Neural progenitor cell (in vitro differentiated cells): ENCODE measurements around the gene RTL9. TPM values are rescaled to one million over a fixed set of nuclear protein-coding genes. Genes with fewer than 3 reads are reported as not detected.

Experiments
- DNase-seq: peaks from one replicate; pipeline ENCODE4 v3.0.0-alpha.2; 2016; ENCODE audit warnings: low spot score
- H2AFZ ChIP-seq: fragments of 200-600 bp; sonication (generic); replicated peaks from 2 replicates; pipeline ENCODE4 v1.6.1; 2016; ENCODE audit warnings: antibody characterized with exemption
- H3F3A ChIP-seq: fragments of 200-600 bp; sonication (generic); 2 replicates; pipeline ENCODE4 v1.6.1; 2016; ENCODE audit warnings: antibody characterized with exemption, low read depth
- H3K27ac ChIP-seq: fragments of 200-600 bp; sonication (generic); 2 replicates; pipeline ENCODE4 v1.5.1; 2016; ENCODE audit warnings: mild to moderate bottlenecking
- H3K27me3 ChIP-seq: fragments of 200-600 bp; sonication (generic); 2 replicates; pipeline ENCODE4 v1.6.1; 2016; ENCODE audit warnings: mild to moderate bottlenecking, moderate library complexity
- H3K36me3 ChIP-seq: fragments of 200-600 bp; sonication (generic); 2 replicates; pipeline ENCODE4 v1.5.1; 2016
- H3K4me1 ChIP-seq: fragments of 200-600 bp; sonication (generic); 2 replicates; pipeline ENCODE4 v1.6.1; 2016; ENCODE audit warnings: mixed run types
- H3K4me2 ChIP-seq: fragments of 200-600 bp; sonication (generic); 2 replicates; pipeline ENCODE4 v1.6.1; 2016
- H3K4me3 ChIP-seq: fragments of 200-600 bp; sonication (generic); 2 replicates; pipeline ENCODE4 v1.5.1; 2016
- H3K79me2 ChIP-seq: fragments of 200-600 bp; sonication (generic); 2 replicates; pipeline ENCODE4 v1.6.1; 2016; ENCODE audit warnings: low read depth
- H3K9ac ChIP-seq: fragments of 200-600 bp; sonication (generic); 2 replicates; pipeline ENCODE4 v1.6.1; 2016
- H3K9me3 ChIP-seq: fragments of 200-600 bp; sonication (generic); 2 replicates; pipeline ENCODE4 v1.5.1; 2016; ENCODE audit warnings: low read depth
- H4K20me1 ChIP-seq: fragments of 200-600 bp; sonication (generic); 2 replicates; pipeline ENCODE4 v1.6.1; 2016; ENCODE audit warnings: low read depth
- H3K27ac Mint-ChIP-seq: 3 replicates; pipeline ENCODE4 v1.8.0; 2021; ENCODE audit warnings: mixed read lengths
- H3K27me3 Mint-ChIP-seq: 2 replicates; pipeline ENCODE4 v1.8.0; 2022; ENCODE audit warnings: low read depth, mild to moderate bottlenecking, inconsistent platforms, moderate library complexity, mixed read lengths; ENCODE audit not compliant: insufficient read depth
- H3K36me3 Mint-ChIP-seq: 3 replicates; pipeline ENCODE4 v1.8.0; 2021; ENCODE audit warnings: mixed read lengths
- H3K4me1 Mint-ChIP-seq: 3 replicates; pipeline ENCODE4 v1.8.0; 2021; ENCODE audit warnings: mixed read lengths
- H3K4me3 Mint-ChIP-seq: 3 replicates; pipeline ENCODE4 v1.8.0; 2021; ENCODE audit warnings: mild to moderate bottlenecking, moderate library complexity, mixed read lengths
- H3K9me3 Mint-ChIP-seq: 3 replicates; pipeline ENCODE4 v1.8.0; 2020; ENCODE audit warnings: mixed read lengths
- CTCF ChIP-seq: fragments of 200-600 bp; sonication (generic); IDR thresholded peaks from 2 replicates; pipeline ENCODE4 v1.5.1; 2017; ENCODE audit warnings: antibody characterized with exemption, mild to moderate bottlenecking
- EZH2 ChIP-seq: fragments of 200-600 bp; sonication (generic); IDR thresholded peaks from 2 replicates; pipeline ENCODE4 v1.6.1; 2017; ENCODE audit warnings: antibody characterized with exemption, mild to moderate bottlenecking, moderate library complexity
- EZH2phosphoT487 ChIP-seq: fragments of 200-600 bp; sonication (generic); IDR thresholded peaks from 2 replicates; pipeline ENCODE4 v1.6.1; 2017; ENCODE audit warnings: antibody characterized with exemption
- total RNA-seq: library from RNA; depleted of rRNA; stranded (reverse); fragments of >200 nt; gene quantifications from 2 replicates; pipeline ENCODE4 v1.2.3, GENCODE V29; 2015; ENCODE audit warnings: low replicate concordance

Gene RTL9
- total RNA-seq, 1 donor from 2014 or later: 0.49 TPM

GRCh38 chrX:110402091-110402849 is 43.6 kb downstream of the RTL9 start:
- H3K27ac Mint-ChIP-seq: no peak overlapping the region
- H3K4me3 Mint-ChIP-seq: no peak overlapping the region
- no peak for DNase-seq
- Histone ChIP-seq H3K4me2 (no peak overlapping the region), H3K4me3 (no peak overlapping the region), H3K9me3 (no peaks in the 10 kb centered on the region), H3K27me3 (no peaks in the 10 kb centered on the region), H3K79me2 (no peaks in the 10 kb centered on the region), H2AFZ (no peak overlapping the region), H3F3A (no peaks in the 10 kb centered on the region), H3K9ac (no peak overlapping the region), H4K20me1 (no peaks in the 10 kb centered on the region), H3K4me1 (no peaks in the 10 kb centered on the region), H3K36me3 (no peaks in the 10 kb centered on the region), H3K27ac (no peak overlapping the region)
- TF ChIP-seq EZH2 (no peak), EZH2phosphoT487 (no peak), CTCF (no peak)
- H3K9me3 Mint-ChIP-seq: no peaks in the 10 kb centered on the region
- no peaks in the 10 kb centered on the region for H3K27me3 Mint-ChIP-seq
- peaks cover 35% of the 10 kb centered on the region for H3K4me1 Mint-ChIP-seq
- H3K36me3 Mint-ChIP-seq: no peaks in the 10 kb centered on the region

- Histone ChIP-seq H3K4me2 (no peak overlapping the region), H3K9me3 (no peaks in the 10 kb centered on the region), H3K79me2 (no peaks in the 10 kb centered on the region), H3K27ac (no peak overlapping the region), H3F3A (no peaks in the 10 kb centered on the region), H3K4me3 (no peak overlapping the region), H3K4me1 (no peaks in the 10 kb centered on the region), H3K27me3 (no peaks in the 10 kb centered on the region), H3K36me3 (no peaks in the 10 kb centered on the region), H4K20me1 (no peaks in the 10 kb centered on the region), H2AFZ (no peak overlapping the region), H3K9ac (no peak overlapping the region)
- Mint-ChIP-seq H3K4me3 (no peak overlapping the region), H3K36me3 (no peaks in the 10 kb centered on the region), H3K9me3 (no peaks in the 10 kb centered on the region), H3K4me1 (peaks cover 32% of the 10 kb centered on the region), H3K27ac (no peak overlapping the region), H3K27me3 (peaks cover 3% of the 10 kb centered on the region)
- no peak for TF ChIP-seq CTCF
- no peak for TF ChIP-seq EZH2phosphoT487
- TF ChIP-seq EZH2: no peak
- DNase-seq: no peak
These were observed 44.2 kb downstream of the RTL9 start for GRCh38 chrX:110402850-110403221.

GRCh38 chrX:110403441-110404238 is 45.0 kb downstream of the RTL9 start:
- H3K9ac ChIP-seq: no peak overlapping the region

More at GRCh38 chrX:110403441-110404238, 45.0 kb downstream of the RTL9 start:
- Histone ChIP-seq H3K4me2 (no peak overlapping the region), H3K79me2 (no peaks in the 10 kb centered on the region), H2AFZ (no peak overlapping the region), H3K27me3 (no peaks in the 10 kb centered on the region), H3K4me3 (no peak overlapping the region), H3F3A (no peaks in the 10 kb centered on the region), H4K20me1 (no peaks in the 10 kb centered on the region), H3K9me3 (no peaks in the 10 kb centered on the region), H3K36me3 (no peaks in the 10 kb centered on the region), H3K27ac (no peak overlapping the region), H3K4me1 (no peaks in the 10 kb centered on the region)
- H3K9me3 Mint-ChIP-seq: no peaks in the 10 kb centered on the region
- H3K27me3 Mint-ChIP-seq: peaks cover 5% of the 10 kb centered on the region
- no peak overlapping the region for H3K4me3 Mint-ChIP-seq
- no peak overlapping the region for H3K27ac Mint-ChIP-seq
- no peaks in the 10 kb centered on the region for H3K36me3 Mint-ChIP-seq
- H3K4me1 Mint-ChIP-seq: peaks cover 27% of the 10 kb centered on the region
- no peak for DNase-seq
- no peak for TF ChIP-seq EZH2
- no peak for TF ChIP-seq EZH2phosphoT487
- TF ChIP-seq CTCF: no peak
